ENCODE measurements around the gene KANSL3.

KANSL3 gene

DNA sequence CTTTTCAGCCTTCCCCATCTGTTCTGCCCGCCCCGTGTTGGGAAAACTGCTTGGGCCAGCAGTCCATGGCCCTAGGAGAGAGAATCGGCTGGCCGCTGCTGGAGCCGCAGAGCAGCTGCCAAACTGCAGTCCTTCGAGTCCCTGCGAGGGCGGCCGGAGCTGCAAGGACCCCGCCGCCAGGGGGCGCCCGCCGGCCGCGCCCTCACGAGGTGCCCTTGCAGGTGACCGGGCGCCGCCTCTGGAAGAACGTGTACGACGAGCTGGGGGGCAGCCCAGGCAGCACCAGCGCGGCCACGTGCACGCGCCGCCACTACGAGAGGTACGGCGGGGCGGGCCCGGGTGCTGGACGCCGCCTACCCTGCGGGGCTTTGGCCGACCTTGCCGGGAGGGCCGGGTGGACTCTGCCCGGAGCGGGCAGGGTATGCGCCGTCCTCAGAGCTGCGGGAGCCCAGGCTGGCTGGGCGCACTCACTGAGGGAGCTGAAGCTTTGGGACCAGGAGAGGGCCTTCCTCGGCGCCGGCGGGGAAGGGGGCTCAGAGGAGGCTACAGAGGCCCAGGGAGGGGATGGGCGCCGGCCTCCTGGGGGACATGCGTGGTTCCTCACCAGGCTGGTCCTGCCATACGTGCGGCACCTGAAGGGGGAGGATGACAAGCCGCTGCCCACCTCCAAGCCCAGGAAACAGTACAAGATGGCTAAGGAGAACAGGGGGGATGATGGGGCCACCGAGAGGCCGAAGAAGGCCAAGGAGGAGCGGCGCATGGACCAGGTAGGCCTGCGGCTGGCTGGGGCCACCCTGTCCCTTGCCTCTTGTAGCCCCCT is 87.9 kb downstream of the KANSL3 start:
- H3K9ac ChIP-seq = no peak overlapping the region
- H3K27me3 ChIP-seq (ENCODE audit: control insufficient read depth, insufficient read depth, low read length) = no peaks in the 10 kb centered on the region
- peaks cover 5% of the 10 kb centered on the region for H3K4me1 ChIP-seq
- H3K4me2 ChIP-seq (ENCODE audit: low read length) = no peak overlapping the region
- no peak overlapping the region for H3K27ac ChIP-seq
- TF ChIP-seq, protein P1, sequence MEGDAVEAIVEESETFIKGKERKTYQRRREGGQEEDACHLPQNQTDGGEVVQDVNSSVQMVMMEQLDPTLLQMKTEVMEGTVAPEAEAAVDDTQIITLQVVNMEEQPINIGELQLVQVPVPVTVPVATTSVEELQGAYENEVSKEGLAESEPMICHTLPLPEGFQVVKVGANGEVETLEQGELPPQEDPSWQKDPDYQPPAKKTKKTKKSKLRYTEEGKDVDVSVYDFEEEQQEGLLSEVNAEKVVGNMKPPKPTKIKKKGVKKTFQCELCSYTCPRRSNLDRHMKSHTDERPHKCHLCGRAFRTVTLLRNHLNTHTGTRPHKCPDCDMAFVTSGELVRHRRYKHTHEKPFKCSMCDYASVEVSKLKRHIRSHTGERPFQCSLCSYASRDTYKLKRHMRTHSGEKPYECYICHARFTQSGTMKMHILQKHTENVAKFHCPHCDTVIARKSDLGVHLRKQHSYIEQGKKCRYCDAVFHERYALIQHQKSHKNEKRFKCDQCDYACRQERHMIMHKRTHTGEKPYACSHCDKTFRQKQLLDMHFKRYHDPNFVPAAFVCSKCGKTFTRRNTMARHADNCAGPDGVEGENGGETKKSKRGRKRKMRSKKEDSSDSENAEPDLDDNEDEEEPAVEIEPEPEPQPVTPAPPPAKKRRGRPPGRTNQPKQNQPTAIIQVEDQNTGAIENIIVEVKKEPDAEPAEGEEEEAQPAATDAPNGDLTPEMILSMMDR (IDR thresholded peaks at IDR 0.05) = peak; percentile 13
- no peaks in the 10 kb centered on the region for H3K36me3 ChIP-seq (ENCODE audit: control insufficient read depth, insufficient read depth, low read length)
- H2AFZ ChIP-seq = no peak overlapping the region
- H3K79me2 ChIP-seq = no peaks in the 10 kb centered on the region
- no peak overlapping the region for H3K4me3 ChIP-seq (ENCODE audit: low read depth, low read length)
- no peaks in the 10 kb centered on the region for H3K9me3 ChIP-seq (ENCODE audit: control insufficient read depth, low read length)

DNA sequence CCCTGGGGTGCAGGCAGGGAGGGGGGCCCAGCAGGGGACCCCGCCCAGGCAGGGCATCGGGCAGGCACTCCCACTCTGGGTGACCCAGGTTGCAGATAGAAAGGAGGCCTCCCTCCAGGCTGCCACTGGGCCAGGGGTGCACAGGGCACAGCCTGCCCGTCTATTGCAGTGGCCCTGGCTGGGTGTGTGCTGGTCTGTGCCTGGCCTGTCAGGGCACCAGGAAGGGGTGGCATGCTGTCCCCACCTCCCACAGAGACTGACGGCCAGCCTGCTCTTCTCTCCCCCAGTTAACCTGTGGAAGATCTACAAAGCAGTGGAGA is 88.7 kb downstream of the KANSL3 start:
- H3K79me2 ChIP-seq = no peaks in the 10 kb centered on the region
- H3K36me3 ChIP-seq (ENCODE audit: control insufficient read depth, insufficient read depth, low read length) = no peaks in the 10 kb centered on the region
- H3K9me3 ChIP-seq (ENCODE audit: control insufficient read depth, low read length) = no peaks in the 10 kb centered on the region
- H3K4me1 ChIP-seq = peaks cover 3% of the 10 kb centered on the region
- no peak overlapping the region for H3K27ac ChIP-seq
- H3K4me3 ChIP-seq (ENCODE audit: low read depth, low read length) = no peak overlapping the region
- H2AFZ ChIP-seq = no peak overlapping the region
- TF ChIP-seq, protein P1 (IDR thresholded peaks at IDR 0.05) = no peak
- no peaks in the 10 kb centered on the region for H3K27me3 ChIP-seq (ENCODE audit: control insufficient read depth, insufficient read depth, low read length)
- H3K9ac ChIP-seq = no peak overlapping the region
- H3K4me2 ChIP-seq (ENCODE audit: low read length) = no peak overlapping the region

DNA sequence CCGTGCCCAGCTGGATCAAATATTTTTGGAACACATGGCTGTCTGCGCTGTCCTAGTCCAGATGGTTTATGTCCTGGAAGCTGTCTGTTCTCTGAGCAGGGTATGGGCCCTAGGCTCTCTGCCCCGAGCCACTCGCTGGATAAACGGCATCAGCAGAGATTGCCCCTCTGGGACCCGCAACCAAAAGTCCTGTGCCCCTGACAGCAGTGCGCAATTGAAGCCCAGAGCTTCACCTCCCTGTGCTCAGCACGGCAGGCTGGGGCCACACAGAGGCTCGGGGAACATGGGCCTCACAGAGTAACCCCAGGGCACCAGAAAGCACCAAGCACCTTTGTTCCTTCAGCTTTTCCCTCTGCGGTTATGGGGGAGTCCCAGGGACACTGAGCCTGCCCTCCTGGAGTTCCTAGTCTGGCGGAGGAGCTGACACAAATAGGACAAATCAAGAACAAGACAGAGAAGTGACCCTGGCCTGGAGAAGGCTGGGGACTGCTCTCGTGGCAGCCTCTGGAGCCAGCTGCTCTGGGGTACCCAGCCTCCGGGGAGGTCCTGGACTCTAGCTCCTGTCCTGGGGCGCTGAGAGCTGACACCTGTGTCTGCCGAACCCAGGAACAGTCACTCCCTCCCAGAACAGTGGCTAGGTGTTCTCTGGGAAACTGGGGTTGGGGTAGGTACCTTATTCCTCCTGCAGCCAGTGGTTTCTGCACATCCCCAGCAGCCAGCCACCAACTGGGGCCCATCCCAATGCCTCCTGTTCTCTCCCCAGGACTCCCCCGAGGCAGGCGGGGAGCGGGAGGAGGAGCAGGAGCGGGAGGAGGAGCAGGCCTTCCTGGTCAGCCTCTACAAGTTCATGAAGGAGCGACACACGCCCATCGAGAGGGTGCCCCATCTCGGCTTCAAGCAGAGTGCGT is 89.3 kb downstream of the KANSL3 start:
- H3K36me3 ChIP-seq (ENCODE audit: control insufficient read depth, insufficient read depth, low read length) = no peaks in the 10 kb centered on the region
- TF ChIP-seq, protein P1 (IDR thresholded peaks at IDR 0.05) = no peak
- H3K4me1 ChIP-seq = no peaks in the 10 kb centered on the region
- H3K4me3 ChIP-seq (ENCODE audit: low read depth, low read length) = no peak overlapping the region
- no peak overlapping the region for H3K27ac ChIP-seq
- no peak overlapping the region for H3K4me2 ChIP-seq (ENCODE audit: low read length)
- H2AFZ ChIP-seq = no peak overlapping the region
- no peaks in the 10 kb centered on the region for H3K9me3 ChIP-seq (ENCODE audit: control insufficient read depth, low read length)
- H3K27me3 ChIP-seq (ENCODE audit: control insufficient read depth, insufficient read depth, low read length) = no peaks in the 10 kb centered on the region
- no peak overlapping the region for H3K9ac ChIP-seq
- no peaks in the 10 kb centered on the region for H3K79me2 ChIP-seq

DNA sequence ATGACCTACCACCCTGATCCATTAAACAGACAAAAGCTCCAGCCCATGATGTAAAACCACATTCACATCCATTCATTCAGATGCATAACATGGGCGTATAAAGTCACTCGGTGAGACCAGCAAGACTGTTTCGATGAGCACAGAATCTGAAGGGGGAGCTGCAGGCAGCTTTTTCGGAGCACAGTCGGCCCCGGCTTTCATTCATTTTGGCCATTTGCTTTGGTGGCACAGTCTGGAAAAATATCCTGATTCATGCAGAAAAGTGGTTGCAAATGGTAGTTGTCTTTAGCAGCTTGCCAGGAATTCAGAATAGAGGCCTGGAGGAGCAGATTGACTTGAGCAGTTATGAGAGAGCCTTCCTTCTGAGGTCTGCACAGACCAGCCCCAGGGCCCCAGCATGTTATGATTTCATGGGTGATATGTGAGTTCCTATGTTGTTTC is 90.4 kb downstream of the KANSL3 start:
- Histone ChIP-seq H3K4me3 (ENCODE audit: low read depth, low read length) (no peak overlapping the region), H3K27me3 (ENCODE audit: control insufficient read depth, insufficient read depth, low read length) (no peaks in the 10 kb centered on the region), H3K79me2 (no peaks in the 10 kb centered on the region), H3K9ac (no peak overlapping the region), H3K4me1 (no peaks in the 10 kb centered on the region), H3K27ac (no peak overlapping the region), H3K4me2 (ENCODE audit: low read length) (no peak overlapping the region), H3K36me3 (ENCODE audit: control insufficient read depth, insufficient read depth, low read length) (no peaks in the 10 kb centered on the region), H3K9me3 (ENCODE audit: control insufficient read depth, low read length) (no peaks in the 10 kb centered on the region), H2AFZ (no peak overlapping the region)
- TF ChIP-seq, protein P1 (IDR thresholded peaks at IDR 0.05) = no peak
